HEK293 (cell line): ENCODE measurements around the gene PLEKHJ1.
A peak's percentile ranks its signal among the peaks of the same experiment; 100 is the strongest.

Source experiments
- CTCF ChIA-PET: fragments of 350-600 bp; formaldehyde crosslinking; extraction: SDS; loops from one replicate; lab custom pipeline; 2021; ENCODE audit warnings: antibody characterized with exemption; lab: Yijun Ruan, JAX
- POLR2A ChIA-PET: fragments of 300-600 bp; formaldehyde crosslinking; extraction: SDS; loops from one replicate; lab custom pipeline; 2020; ENCODE audit warnings: antibody characterized with exemption, inconsistent platforms; lab: Yijun Ruan, JAX
- H3K27ac ChIP-seq: fragments of 200-500 bp; sonication (Bioruptor generic); 2 replicates; pipeline ENCODE4 v1.5.1; 2014; ENCODE audit warnings: low read depth, low read length, control low read depth, inconsistent platforms; ENCODE audit errors: extremely low read depth
- H3K36me3 ChIP-seq, 2 experiments: fragments of 200-500 bp in 1 of 2; sonication (Bioruptor generic) in 1 of 2; 1 replicate in 1 of 2; 2 replicates in 1 of 2; pipeline ENCODE4 v1.5.1; 2014 to 2017; ENCODE audit warnings: inconsistent platforms in 2 of 2, low read length in 2 of 2; ENCODE audit not compliant: control insufficient read depth in 2 of 2, insufficient read depth in 1 of 2
- H3K4me1 ChIP-seq: fragments of 200-500 bp; sonication (Bioruptor generic); 2 replicates; pipeline ENCODE4 v1.5.1; 2014; ENCODE audit warnings: mild to moderate bottlenecking, low read length, inconsistent platforms; ENCODE audit not compliant: control insufficient read depth, insufficient read depth
- H3K4me3 ChIP-seq: 2 replicates; pipeline ENCODE4 v1.5.1; 2011; ENCODE audit warnings: low read depth, mild to moderate bottlenecking, control low read depth, low read length, moderate library complexity
- H3K9me3 ChIP-seq: fragments of 200-500 bp; sonication (Bioruptor generic); 2 replicates; pipeline ENCODE4 v1.5.1; 2014; ENCODE audit warnings: low read depth, low read length, inconsistent platforms; ENCODE audit not compliant: control insufficient read depth, insufficient read depth
- EGR2 ChIP-seq: fragments of 450-650 bp; formaldehyde crosslinking; IDR thresholded peaks from 2 replicates; pipeline ENCODE4 v1.5.1; 2016; ENCODE audit warnings: low read depth, missing biosample characterization, missing genetic modification characterization
- GLIS1 ChIP-seq: fragments of 450-650 bp; formaldehyde crosslinking; IDR thresholded peaks from 2 replicates; pipeline ENCODE4 v1.5.1; 2016; ENCODE audit warnings: missing biosample characterization, missing genetic modification characterization
- GLIS2 ChIP-seq: fragments of 450-650 bp; formaldehyde crosslinking; IDR thresholded peaks from 2 replicates; pipeline ENCODE4 v1.5.1; 2016; ENCODE audit warnings: missing biosample characterization, missing genetic modification characterization
- IKZF3 ChIP-seq: fragments of 450-650 bp; IDR thresholded peaks from 2 replicates; pipeline ENCODE4 v1.5.0; 2018; ENCODE audit warnings: missing biosample characterization, mild to moderate bottlenecking, missing genetic modification characterization, moderate library complexity
- KLF8 ChIP-seq: fragments of 450-650 bp; formaldehyde crosslinking; IDR thresholded peaks from 2 replicates; pipeline ENCODE4 v1.5.1; 2016; ENCODE audit warnings: missing biosample characterization, missing genetic modification characterization
- SCRT2 ChIP-seq: fragments of 450-650 bp; formaldehyde crosslinking; IDR thresholded peaks from 2 replicates; pipeline ENCODE4 v1.5.1; 2016; ENCODE audit warnings: missing biosample characterization, missing genetic modification characterization
- ZBTB1 ChIP-seq: fragments of 450-650 bp; formaldehyde crosslinking; IDR thresholded peaks from 2 replicates; pipeline ENCODE4 v1.5.1; 2016; ENCODE audit warnings: missing biosample characterization, missing genetic modification characterization
- ZBTB21 ChIP-seq: fragments of 450-650 bp; formaldehyde crosslinking; IDR thresholded peaks from 2 replicates; pipeline ENCODE4 v1.5.1; 2017; ENCODE audit warnings: missing biosample characterization, missing genetic modification characterization
- ZBTB8A ChIP-seq: fragments of 450-650 bp; formaldehyde crosslinking; IDR thresholded peaks from 2 replicates; pipeline ENCODE4 v1.5.1; 2016; ENCODE audit warnings: missing biosample characterization, missing genetic modification characterization
- ZFHX2 ChIP-seq: fragments of 450-650 bp; formaldehyde crosslinking; conservative IDR thresholded peaks from 2 replicates; pipeline ENCODE4 v1.5.1; 2016; ENCODE audit warnings: missing biosample characterization, missing genetic modification characterization
- ZFP3 ChIP-seq: fragments of 450-650 bp; formaldehyde crosslinking; IDR thresholded peaks from 2 replicates; pipeline ENCODE4 v1.5.1; 2016; ENCODE audit warnings: low read depth, missing biosample characterization, missing genetic modification characterization
- ZIC2 ChIP-seq: fragments of 450-650 bp; formaldehyde crosslinking; IDR thresholded peaks from 2 replicates; pipeline ENCODE4 v1.5.1; 2016; ENCODE audit warnings: missing biosample characterization, missing genetic modification characterization
- ZNF133 ChIP-seq: fragments of 450-650 bp; formaldehyde crosslinking; IDR thresholded peaks from 2 replicates; pipeline ENCODE4 v1.5.1; 2016; ENCODE audit warnings: missing biosample characterization, missing genetic modification characterization
- ZNF184 ChIP-seq: fragments of 450-650 bp; IDR thresholded peaks from 2 replicates; pipeline ENCODE4 v1.5.1; 2018; ENCODE audit warnings: missing biosample characterization, mild to moderate bottlenecking, missing genetic modification characterization
- ZNF239 ChIP-seq: fragments of 450-650 bp; formaldehyde crosslinking; IDR thresholded peaks from 2 replicates; pipeline ENCODE4 v1.5.1; 2016; ENCODE audit warnings: missing biosample characterization, missing genetic modification characterization
- ZNF335 ChIP-seq: fragments of 450-650 bp; formaldehyde crosslinking; conservative IDR thresholded peaks from 2 replicates; pipeline ENCODE4 v1.5.1; 2016; ENCODE audit warnings: missing biosample characterization, missing genetic modification characterization
- ZNF341 ChIP-seq: fragments of 450-650 bp; formaldehyde crosslinking; IDR thresholded peaks from 2 replicates; pipeline ENCODE4; 2016; ENCODE audit warnings: low read depth, missing biosample characterization, missing genetic modification characterization
- ZNF366 ChIP-seq: fragments of 450-650 bp; formaldehyde crosslinking; conservative IDR thresholded peaks from 2 replicates; pipeline ENCODE4 v1.5.1; 2016; ENCODE audit warnings: missing biosample characterization, missing genetic modification characterization
- ZNF426 ChIP-seq: fragments of 450-650 bp; formaldehyde crosslinking; IDR thresholded peaks from 2 replicates; pipeline ENCODE4 v1.5.1; 2017; ENCODE audit warnings: missing biosample characterization, missing genetic modification characterization, mild to moderate bottlenecking, inconsistent platforms, moderate library complexity
- ZNF571 ChIP-seq: fragments of 450-650 bp; formaldehyde crosslinking; IDR thresholded peaks from 2 replicates; pipeline ENCODE4 v1.5.0; 2017; ENCODE audit warnings: missing biosample characterization, missing genetic modification characterization
- TF ChIP-seq, protein P1 (sequence below): fragments of 450-650 bp; formaldehyde crosslinking; IDR thresholded peaks from 2 replicates; pipeline ENCODE4 v1.5.1; 2016; ENCODE audit warnings: missing biosample characterization, missing genetic modification characterization, low read depth
- TF ChIP-seq, protein P2 (sequence below): fragments of 450-650 bp; formaldehyde crosslinking; IDR thresholded peaks from 2 replicates; pipeline ENCODE4 v1.5.1; 2016; ENCODE audit warnings: missing biosample characterization, missing genetic modification characterization
- TF ChIP-seq, protein P3 (sequence below): fragments of 450-650 bp; formaldehyde crosslinking; IDR thresholded peaks from 2 replicates; pipeline ENCODE4 v1.5.1; 2017; ENCODE audit warnings: missing biosample characterization, missing genetic modification characterization
- TF ChIP-seq, protein P4 (sequence below): fragments of 450-650 bp; formaldehyde crosslinking; IDR thresholded peaks from 2 replicates; pipeline ENCODE4 v1.5.1; 2017; ENCODE audit warnings: missing biosample characterization, missing genetic modification characterization
- TF ChIP-seq, protein P5 (sequence below): fragments of 450-650 bp; formaldehyde crosslinking; IDR thresholded peaks from 2 replicates; pipeline ENCODE4 v1.5.1; 2016; ENCODE audit warnings: missing biosample characterization, missing genetic modification characterization

Gene PLEKHJ1

DNA sequence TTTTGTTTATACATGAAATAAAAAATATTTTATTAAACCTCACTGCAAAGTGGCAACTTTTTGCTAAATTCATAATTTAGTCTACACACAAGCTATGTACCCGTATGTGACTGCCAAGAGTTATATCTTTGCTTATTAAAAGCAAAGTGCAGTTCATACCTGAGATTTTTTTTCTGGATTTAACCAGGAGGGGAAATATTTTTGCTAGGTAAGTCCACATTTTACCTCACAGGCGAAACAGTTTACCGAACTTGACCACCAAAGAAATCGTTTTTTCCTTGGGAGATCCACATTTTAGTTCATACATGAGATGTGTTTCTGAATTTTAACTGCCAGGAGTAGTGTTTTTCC is 32.3 kb upstream of the PLEKHJ1 start (continued):
- TF ChIP-seq ZNF571 (tag by site-specific recombination) = no peak
- no peak for TF ChIP-seq ZBTB1 (tag by site-specific recombination)
- TF ChIP-seq, protein P1, sequence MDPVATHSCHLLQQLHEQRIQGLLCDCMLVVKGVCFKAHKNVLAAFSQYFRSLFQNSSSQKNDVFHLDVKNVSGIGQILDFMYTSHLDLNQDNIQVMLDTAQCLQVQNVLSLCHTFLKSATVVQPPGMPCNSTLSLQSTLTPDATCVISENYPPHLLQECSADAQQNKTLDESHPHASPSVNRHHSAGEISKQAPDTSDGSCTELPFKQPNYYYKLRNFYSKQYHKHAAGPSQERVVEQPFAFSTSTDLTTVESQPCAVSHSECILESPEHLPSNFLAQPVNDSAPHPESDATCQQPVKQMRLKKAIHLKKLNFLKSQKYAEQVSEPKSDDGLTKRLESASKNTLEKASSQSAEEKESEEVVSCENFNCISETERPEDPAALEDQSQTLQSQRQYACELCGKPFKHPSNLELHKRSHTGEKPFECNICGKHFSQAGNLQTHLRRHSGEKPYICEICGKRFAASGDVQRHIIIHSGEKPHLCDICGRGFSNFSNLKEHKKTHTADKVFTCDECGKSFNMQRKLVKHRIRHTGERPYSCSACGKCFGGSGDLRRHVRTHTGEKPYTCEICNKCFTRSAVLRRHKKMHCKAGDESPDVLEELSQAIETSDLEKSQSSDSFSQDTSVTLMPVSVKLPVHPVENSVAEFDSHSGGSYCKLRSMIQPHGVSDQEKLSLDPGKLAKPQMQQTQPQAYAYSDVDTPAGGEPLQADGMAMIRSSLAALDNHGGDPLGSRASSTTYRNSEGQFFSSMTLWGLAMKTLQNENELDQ (tag by site-specific recombination) = no peak
- TF ChIP-seq, protein P2, sequence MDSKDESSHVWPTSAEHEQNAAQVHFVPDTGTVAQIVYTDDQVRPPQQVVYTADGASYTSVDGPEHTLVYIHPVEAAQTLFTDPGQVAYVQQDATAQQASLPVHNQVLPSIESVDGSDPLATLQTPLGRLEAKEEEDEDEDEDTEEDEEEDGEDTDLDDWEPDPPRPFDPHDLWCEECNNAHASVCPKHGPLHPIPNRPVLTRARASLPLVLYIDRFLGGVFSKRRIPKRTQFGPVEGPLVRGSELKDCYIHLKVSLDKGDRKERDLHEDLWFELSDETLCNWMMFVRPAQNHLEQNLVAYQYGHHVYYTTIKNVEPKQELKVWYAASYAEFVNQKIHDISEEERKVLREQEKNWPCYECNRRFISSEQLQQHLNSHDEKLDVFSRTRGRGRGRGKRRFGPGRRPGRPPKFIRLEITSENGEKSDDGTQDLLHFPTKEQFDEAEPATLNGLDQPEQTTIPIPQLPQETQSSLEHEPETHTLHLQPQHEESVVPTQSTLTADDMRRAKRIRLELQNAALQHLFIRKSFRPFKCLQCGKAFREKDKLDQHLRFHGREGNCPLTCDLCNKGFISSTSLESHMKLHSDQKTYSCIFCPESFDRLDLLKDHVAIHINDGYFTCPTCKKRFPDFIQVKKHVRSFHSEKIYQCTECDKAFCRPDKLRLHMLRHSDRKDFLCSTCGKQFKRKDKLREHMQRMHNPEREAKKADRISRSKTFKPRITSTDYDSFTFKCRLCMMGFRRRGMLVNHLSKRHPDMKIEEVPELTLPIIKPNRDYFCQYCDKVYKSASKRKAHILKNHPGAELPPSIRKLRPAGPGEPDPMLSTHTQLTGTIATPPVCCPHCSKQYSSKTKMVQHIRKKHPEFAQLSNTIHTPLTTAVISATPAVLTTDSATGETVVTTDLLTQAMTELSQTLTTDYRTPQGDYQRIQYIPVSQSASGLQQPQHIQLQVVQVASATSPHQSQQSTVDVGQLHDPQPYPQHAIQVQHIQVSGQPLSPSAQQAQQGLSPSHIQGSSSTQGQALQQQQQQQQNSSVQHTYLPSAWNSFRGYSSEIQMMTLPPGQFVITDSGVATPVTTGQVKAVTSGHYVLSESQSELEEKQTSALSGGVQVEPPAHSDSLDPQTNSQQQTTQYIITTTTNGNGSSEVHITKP = no peak

DNA sequence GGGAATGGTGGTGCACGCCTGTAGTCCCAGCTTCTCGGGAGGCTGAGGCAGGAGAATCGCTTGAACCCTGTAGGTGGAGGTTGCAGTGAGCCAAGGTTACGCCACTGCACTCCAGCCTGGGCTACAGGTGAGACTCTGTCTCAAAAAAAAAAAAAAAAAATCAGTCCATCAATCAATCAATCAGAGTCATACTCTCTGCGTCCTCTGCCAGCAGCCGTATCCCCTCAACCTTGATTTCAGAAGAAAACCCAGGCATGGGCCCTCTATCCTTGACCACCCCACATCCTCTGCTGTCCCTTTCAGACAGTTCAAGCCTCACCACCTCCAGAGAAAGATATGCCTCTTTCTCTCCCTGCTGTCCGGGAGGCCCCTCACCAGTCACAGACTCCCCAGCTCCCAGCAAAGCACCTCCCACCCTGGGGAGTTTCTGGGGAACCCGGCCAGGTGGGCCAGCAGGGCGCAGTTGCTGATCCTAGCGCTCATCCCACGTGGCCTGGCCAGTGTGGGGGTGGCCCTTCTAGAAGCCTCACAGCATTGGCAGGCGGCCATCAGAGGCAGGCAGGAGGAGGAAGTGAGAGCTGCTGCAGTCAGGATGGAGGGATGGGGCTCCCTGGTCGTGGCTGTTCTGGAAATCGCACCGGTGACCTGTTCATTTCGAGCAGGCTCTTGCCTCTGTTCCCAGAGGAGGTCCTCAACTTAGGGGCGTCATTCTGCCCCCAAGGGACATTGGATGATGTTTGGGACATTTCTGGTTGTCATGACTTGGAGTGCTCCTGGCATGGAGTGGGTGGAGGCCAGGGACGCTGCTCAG is 30.3 kb upstream of the PLEKHJ1 start:
- CTCF ChIA-PET = no interaction called here
- H3K4me1 ChIP-seq = 0 out of 2 replicates have a peak, but pooled peaks cover 2% of the 10 kb centered on the region
- H3K27ac ChIP-seq = no peak overlapping the region
- no peak overlapping the region for H3K4me3 ChIP-seq
- no peaks in the 10 kb centered on the region for H3K9me3 ChIP-seq
- POLR2A ChIA-PET = interaction anchor here (0.6 to 0.9 kb wide), 4 partner anchors 27 to 326 kb away, joined by 3 to 8 read pairs (median 4); partner anchors contain the start of gene DOT1L
- peaks cover 0 to 2% of the 10 kb centered on the region in 2 experiments; a peak in 1 of 3 replicates for H3K36me3 ChIP-seq
- no peak for TF ChIP-seq ZNF426 (tag by site-specific recombination)
- TF ChIP-seq EGR2 (tag by site-specific recombination) = peak; percentile 61
- TF ChIP-seq ZFHX2 (tag by site-specific recombination) = peak; percentile 84
- TF ChIP-seq ZNF335 (tag by site-specific recombination) = peak; percentile 49
- TF ChIP-seq ZNF184 (tag by site-specific recombination) = no peak
- TF ChIP-seq GLIS1 = peak; percentile 95
- TF ChIP-seq SCRT2 (tag by site-specific recombination) = peak; percentile 40; the same call in 1 of the 2 replicates
- peak; percentile 81 for TF ChIP-seq ZNF366 (tag by site-specific recombination)
- no peak for TF ChIP-seq ZFP3 (tag by site-specific recombination)
- TF ChIP-seq KLF8 (tag by site-specific recombination) = no peak
- peak; percentile 85 for TF ChIP-seq ZNF341 (tag by site-specific recombination)
- peak; percentile 53 for TF ChIP-seq GLIS2
- TF ChIP-seq ZIC2 (tag by site-specific recombination) = peak; percentile 73
- TF ChIP-seq, protein P3, sequence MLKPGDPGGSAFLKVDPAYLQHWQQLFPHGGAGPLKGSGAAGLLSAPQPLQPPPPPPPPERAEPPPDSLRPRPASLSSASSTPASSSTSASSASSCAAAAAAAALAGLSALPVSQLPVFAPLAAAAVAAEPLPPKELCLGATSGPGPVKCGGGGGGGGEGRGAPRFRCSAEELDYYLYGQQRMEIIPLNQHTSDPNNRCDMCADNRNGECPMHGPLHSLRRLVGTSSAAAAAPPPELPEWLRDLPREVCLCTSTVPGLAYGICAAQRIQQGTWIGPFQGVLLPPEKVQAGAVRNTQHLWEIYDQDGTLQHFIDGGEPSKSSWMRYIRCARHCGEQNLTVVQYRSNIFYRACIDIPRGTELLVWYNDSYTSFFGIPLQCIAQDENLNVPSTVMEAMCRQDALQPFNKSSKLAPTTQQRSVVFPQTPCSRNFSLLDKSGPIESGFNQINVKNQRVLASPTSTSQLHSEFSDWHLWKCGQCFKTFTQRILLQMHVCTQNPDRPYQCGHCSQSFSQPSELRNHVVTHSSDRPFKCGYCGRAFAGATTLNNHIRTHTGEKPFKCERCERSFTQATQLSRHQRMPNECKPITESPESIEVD = no peak
- TF ChIP-seq, protein P4, sequence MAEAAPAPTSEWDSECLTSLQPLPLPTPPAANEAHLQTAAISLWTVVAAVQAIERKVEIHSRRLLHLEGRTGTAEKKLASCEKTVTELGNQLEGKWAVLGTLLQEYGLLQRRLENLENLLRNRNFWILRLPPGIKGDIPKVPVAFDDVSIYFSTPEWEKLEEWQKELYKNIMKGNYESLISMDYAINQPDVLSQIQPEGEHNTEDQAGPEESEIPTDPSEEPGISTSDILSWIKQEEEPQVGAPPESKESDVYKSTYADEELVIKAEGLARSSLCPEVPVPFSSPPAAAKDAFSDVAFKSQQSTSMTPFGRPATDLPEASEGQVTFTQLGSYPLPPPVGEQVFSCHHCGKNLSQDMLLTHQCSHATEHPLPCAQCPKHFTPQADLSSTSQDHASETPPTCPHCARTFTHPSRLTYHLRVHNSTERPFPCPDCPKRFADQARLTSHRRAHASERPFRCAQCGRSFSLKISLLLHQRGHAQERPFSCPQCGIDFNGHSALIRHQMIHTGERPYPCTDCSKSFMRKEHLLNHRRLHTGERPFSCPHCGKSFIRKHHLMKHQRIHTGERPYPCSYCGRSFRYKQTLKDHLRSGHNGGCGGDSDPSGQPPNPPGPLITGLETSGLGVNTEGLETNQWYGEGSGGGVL (tag by site-specific recombination) = peak; percentile 53
- 0 out of 2 replicates have a peak, but pooled peaks have one; percentile 11 for TF ChIP-seq ZBTB8A (tag by site-specific recombination)
- TF ChIP-seq IKZF3 (tag by site-specific recombination) = peak; percentile 37; the same call in 1 of the 2 replicates
- no peak for TF ChIP-seq ZNF133
- no peak for TF ChIP-seq ZNF239 (tag by site-specific recombination)
- TF ChIP-seq, protein P5, sequence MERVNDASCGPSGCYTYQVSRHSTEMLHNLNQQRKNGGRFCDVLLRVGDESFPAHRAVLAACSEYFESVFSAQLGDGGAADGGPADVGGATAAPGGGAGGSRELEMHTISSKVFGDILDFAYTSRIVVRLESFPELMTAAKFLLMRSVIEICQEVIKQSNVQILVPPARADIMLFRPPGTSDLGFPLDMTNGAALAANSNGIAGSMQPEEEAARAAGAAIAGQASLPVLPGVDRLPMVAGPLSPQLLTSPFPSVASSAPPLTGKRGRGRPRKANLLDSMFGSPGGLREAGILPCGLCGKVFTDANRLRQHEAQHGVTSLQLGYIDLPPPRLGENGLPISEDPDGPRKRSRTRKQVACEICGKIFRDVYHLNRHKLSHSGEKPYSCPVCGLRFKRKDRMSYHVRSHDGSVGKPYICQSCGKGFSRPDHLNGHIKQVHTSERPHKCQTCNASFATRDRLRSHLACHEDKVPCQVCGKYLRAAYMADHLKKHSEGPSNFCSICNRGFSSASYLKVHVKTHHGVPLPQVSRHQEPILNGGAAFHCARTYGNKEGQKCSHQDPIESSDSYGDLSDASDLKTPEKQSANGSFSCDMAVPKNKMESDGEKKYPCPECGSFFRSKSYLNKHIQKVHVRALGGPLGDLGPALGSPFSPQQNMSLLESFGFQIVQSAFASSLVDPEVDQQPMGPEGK (tag by site-specific recombination) = peak; percentile 38; the same call in 1 of the 2 replicates
- TF ChIP-seq ZBTB21 (tag by site-specific recombination) = no peak
